KG1 (cell line): Measurements from ENCODE around the gene KIF3C.
A peak's percentile ranks its signal among the peaks of the same experiment; 100 is the strongest.
"Not testable (repeated sequence)": the region's sequence is repeated elsewhere in the genome, so short reads cannot be mapped to it uniquely, and the experiment has no call there.

Experiments
- DNase-seq: peaks from one replicate; lab custom pipeline; 2025; lab: John Stamatoyannopoulos, UW

KIF3C gene

GRCh38 chr2:25982273-25982967 lies at the start of gene KIF3C:
KIF3C (minus strand) TSS chr2:25982497; CDS start chr2:25981917, 580 bp downstream.
- DNase-seq, result peak; percentile 25

- not testable (repeated sequence) for DNase-seq
These were observed 45.8 kb upstream of the KIF3C start for GRCh38 chr2:26028083-26028482.

- DNase-seq, result no peak
These were observed 43.2 kb upstream of the KIF3C start for GRCh38 chr2:26025509-26025908.

GRCh38 chr2:26024260-26024659 lies 42.0 kb upstream of the KIF3C start:
- DNase-seq, result no peak

GRCh38 chr2:26020231-26020640 lies 37.9 kb upstream of the KIF3C start:
- DNase-seq, result no peak

GRCh38 chr2:26018184-26019055 lies 36.1 kb upstream of the KIF3C start:
- DNase-seq, result no peak

GRCh38 chr2:26017464-26018183 lies 35.3 kb upstream of the KIF3C start:
- DNase-seq, result no peak

GRCh38 chr2:26016706-26017045 lies 34.4 kb upstream of the KIF3C start:
- DNase-seq, result not testable (repeated sequence)

GRCh38 chr2:26016012-26016705 lies 33.9 kb upstream of the KIF3C start:
- DNase-seq, result no peak

GRCh38 chr2:26013668-26014067 lies 31.4 kb upstream of the KIF3C start:
- DNase-seq, result no peak

GRCh38 chr2:26011990-26012856 lies 29.9 kb upstream of the KIF3C start:
- no peak for DNase-seq

GRCh38 chr2:26011609-26011989 lies 29.3 kb upstream of the KIF3C start:
- DNase-seq, result no peak

- no peak for DNase-seq
These were observed 28.6 kb upstream of the KIF3C start for GRCh38 chr2:26010943-26011342.

GRCh38 chr2:26009567-26009963 lies 27.3 kb upstream of the KIF3C start:
- no peak for DNase-seq

GRCh38 chr2:26008851-26009566 lies 26.7 kb upstream of the KIF3C start:
- peak; percentile 79 for DNase-seq

- no peak for DNase-seq
These were observed 25.8 kb upstream of the KIF3C start for GRCh38 chr2:26008095-26008494.

GRCh38 chr2:26002632-26003310 lies 20.5 kb upstream of the KIF3C start:
- no peak for DNase-seq

GRCh38 chr2:26001743-26002351 lies 19.6 kb upstream of the KIF3C start:
- peak; percentile 61 for DNase-seq

- no peak for DNase-seq
These were observed 18.3 kb upstream of the KIF3C start for GRCh38 chr2:26000561-26001082.
